Ovary (tissue), 3 donors: ENCODE results near the gene AGRP.

ENCODE experiments used
- CTCF ChIP-seq, 3 donors: fragments of 450-650 bp in 2 of 3; fragments of 200-600 bp in 1 of 3; IDR thresholded peaks; one replicate each; pipeline versions ENCODE4 v1.5.1 to v1.8.0; 2016 to 2022; ENCODE audit warnings: antibody characterized with exemption in 3 of 3, mild to moderate bottlenecking in 1 of 3
- EP300 ChIP-seq: sonication (generic); formaldehyde crosslinking; IDR thresholded peaks from one replicate; pipeline ENCODE4 v1.6.1; 2017; ENCODE audit warnings: antibody characterized with exemption
- POLR2A ChIP-seq: fragments of 450-650 bp; IDR thresholded peaks from one replicate; pipeline ENCODE4 v1.6.1; 2017; ENCODE audit warnings: antibody characterized with exemption, mild to moderate bottlenecking, moderate library complexity
- donor health status: DM: no; HTN: no; CAD: no.

DNA sequence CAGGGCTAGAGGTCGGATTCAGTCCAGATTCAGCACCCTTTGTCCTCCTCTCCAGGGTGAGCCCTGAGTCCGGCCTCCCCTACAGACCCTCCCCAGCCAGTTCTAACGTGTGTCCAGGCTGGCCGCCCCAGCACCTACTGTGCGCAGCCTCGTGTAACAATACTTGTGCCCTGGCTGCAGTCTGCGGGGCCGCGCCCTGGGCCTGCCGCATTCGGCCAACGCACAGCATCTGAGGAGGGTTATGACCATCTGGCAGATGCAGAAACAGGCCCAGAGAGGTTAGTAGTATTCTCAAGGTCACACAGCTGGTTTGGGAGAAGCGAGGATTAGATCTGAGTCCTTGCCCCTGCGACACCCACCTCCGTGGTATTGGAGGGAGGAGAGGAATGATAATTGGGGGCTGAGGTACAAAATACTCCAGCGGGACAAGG, 46.2 kb upstream of the AGRP start:
- TF ChIP-seq CTCF (IDR thresholded peaks at IDR 0.05) (no peak), POLR2A (no peak), EP300 (no peak)
